ENCODE data around the gene ZDHHC11.

GRCh38 chr5:867300-867870 lies 16.6 kb upstream of the ZDHHC11 start:
- TF ChIP-seq CTCF (IDR thresholded peaks at IDR 0.05) (no peak), POLR2A (IDR thresholded peaks at IDR 0.05; ENCODE audit: low read depth) (no peak), EP300 (IDR thresholded peaks at IDR 0.05) (no peak)

Measured in esophagus muscularis mucosa (tissue), 4 donors.